Neuronal stem cell (in vitro differentiated cells): ENCODE results near the gene PTP4A2.

Source experiments
- DNase-seq: peaks from one replicate; pipeline ENCODE4 v3.0.0-alpha.2; 2013; ENCODE audit warnings: low spot score
- H2AFZ ChIP-seq: one replicate; pipeline ENCODE4 v1.6.1; 2013; ENCODE audit warnings: mild to moderate bottlenecking, low read length, inconsistent platforms
- H2AK5ac ChIP-seq: 2 replicates; pipeline ENCODE4 v1.6.1; 2013; ENCODE audit warnings: low read depth, mild to moderate bottlenecking, inconsistent platforms, low read length, moderate library complexity, mixed read lengths
- H2BK120ac ChIP-seq: 2 replicates; pipeline ENCODE4 v1.6.1; 2013; ENCODE audit warnings: low read depth, mild to moderate bottlenecking, inconsistent platforms, low read length, moderate library complexity, mixed read lengths
- H2BK12ac ChIP-seq: one replicate; pipeline ENCODE4 v1.6.1; 2013; ENCODE audit warnings: low read length, inconsistent platforms
- H2BK15ac ChIP-seq: 2 replicates; pipeline ENCODE4 v1.6.1; 2013; ENCODE audit warnings: mild to moderate bottlenecking, low read length, inconsistent platforms, mixed read lengths
- H2BK5ac ChIP-seq: one replicate; pipeline ENCODE4 v1.6.1; 2013; ENCODE audit warnings: inconsistent platforms, mild to moderate bottlenecking, low read length, moderate library complexity
- H3K14ac ChIP-seq: one replicate; pipeline ENCODE4 v1.6.1; 2013; ENCODE audit warnings: low read length, inconsistent platforms
- H3K18ac ChIP-seq: 2 replicates; pipeline ENCODE4 v1.6.1; 2013; ENCODE audit warnings: low read length, inconsistent platforms
- H3K23ac ChIP-seq: 2 replicates; pipeline ENCODE4 v1.6.1; 2013; ENCODE audit warnings: low read depth, mild to moderate bottlenecking, mixed read lengths, low read length, inconsistent platforms; ENCODE audit not compliant: poor library complexity
- H3K27ac ChIP-seq: replicated peaks from 3 replicates; pipeline ENCODE4 v1.5.1; 2013; ENCODE audit warnings: low read length, inconsistent platforms
- H3K27me3 ChIP-seq, 3 experiments: 2 replicates each; pipeline ENCODE4 v1.6.1; 2013; ENCODE audit warnings: low read length in 3 of 3, mild to moderate bottlenecking in 2 of 3, inconsistent platforms in 1 of 3, low read depth in 1 of 3, mixed read lengths in 1 of 3, moderate library complexity in 1 of 3; ENCODE audit not compliant: control insufficient read depth in 3 of 3, insufficient read depth in 3 of 3
- H3K36me3 ChIP-seq, 2 donors: replicated peaks in 1 of 2; 2 replicates each; pipeline ENCODE4 v1.6.1; 2013; ENCODE audit warnings: low read length in 2 of 2; ENCODE audit not compliant: control insufficient read depth in 2 of 2, insufficient read depth in 2 of 2
- H3K4ac ChIP-seq: 2 replicates; pipeline ENCODE4 v1.6.1; 2013; ENCODE audit warnings: inconsistent platforms, mild to moderate bottlenecking, low read length, moderate library complexity
- H3K4me1 ChIP-seq, 2 donors: 1 replicate in 1 of 2; 2 replicates in 1 of 2; pipeline ENCODE4 v1.6.1; 2013; ENCODE audit warnings: low read length in 2 of 2, low read depth in 1 of 2; ENCODE audit not compliant: control insufficient read depth in 2 of 2, insufficient read depth in 1 of 2
- H3K4me2 ChIP-seq: one replicate; pipeline ENCODE4 v1.6.1; 2013; ENCODE audit warnings: mild to moderate bottlenecking, low read length, inconsistent platforms; ENCODE audit not compliant: insufficient read depth, poor library complexity, severe bottlenecking
- H3K4me3 ChIP-seq, 2 donors: 2 replicates each; pipeline ENCODE4 v1.5.1; 2013; ENCODE audit warnings: low read length in 2 of 2, mild to moderate bottlenecking in 2 of 2, inconsistent platforms in 1 of 2, moderate library complexity in 1 of 2
- H3K79me1 ChIP-seq: one replicate; pipeline ENCODE4 v1.6.1; 2013; ENCODE audit warnings: low read depth, mild to moderate bottlenecking, inconsistent platforms, low read length, moderate library complexity
- H3K9ac ChIP-seq: one replicate; pipeline ENCODE4 v1.6.1; 2013; ENCODE audit warnings: mild to moderate bottlenecking, low read depth, low read length, inconsistent platforms; ENCODE audit not compliant: poor library complexity
- H3K9me3 ChIP-seq, 2 donors: replicated peaks in 1 of 2; 2 replicates each; pipeline versions ENCODE3 to v1.6.1; 2013; ENCODE audit warnings: low read length in 2 of 2, mild to moderate bottlenecking in 2 of 2, inconsistent platforms in 1 of 2, low read depth in 1 of 2, mixed read lengths in 1 of 2, moderate library complexity in 1 of 2; ENCODE audit not compliant: control insufficient read depth in 2 of 2, insufficient read depth in 1 of 2
- H4K8ac ChIP-seq: one replicate; pipeline ENCODE4 v1.6.1; 2013; ENCODE audit warnings: low read depth, mild to moderate bottlenecking, inconsistent platforms, low read length, moderate library complexity
- H4K91ac ChIP-seq: one replicate; pipeline ENCODE4 v1.6.1; 2013; ENCODE audit warnings: low read length, low read depth, mild to moderate bottlenecking, inconsistent platforms; ENCODE audit not compliant: poor library complexity
- WGBS, 2 donors: extraction: QIAGEN DNeasy Blood & Tissue Kit; methylation state at CpG; one replicate each; pipeline ENCODE4 v1.1.7; 2013; ENCODE audit warnings: missing lambda C conversion rate in 2 of 2, mixed read lengths in 1 of 2; ENCODE audit not compliant: insufficient read length in 2 of 2, insufficient replicate concordance in 1 of 2; ENCODE audit errors: extremely low coverage in 2 of 2; 5-methylcytosine and 5-hydroxymethylcytosine counted together

PTP4A2 gene

DNA sequence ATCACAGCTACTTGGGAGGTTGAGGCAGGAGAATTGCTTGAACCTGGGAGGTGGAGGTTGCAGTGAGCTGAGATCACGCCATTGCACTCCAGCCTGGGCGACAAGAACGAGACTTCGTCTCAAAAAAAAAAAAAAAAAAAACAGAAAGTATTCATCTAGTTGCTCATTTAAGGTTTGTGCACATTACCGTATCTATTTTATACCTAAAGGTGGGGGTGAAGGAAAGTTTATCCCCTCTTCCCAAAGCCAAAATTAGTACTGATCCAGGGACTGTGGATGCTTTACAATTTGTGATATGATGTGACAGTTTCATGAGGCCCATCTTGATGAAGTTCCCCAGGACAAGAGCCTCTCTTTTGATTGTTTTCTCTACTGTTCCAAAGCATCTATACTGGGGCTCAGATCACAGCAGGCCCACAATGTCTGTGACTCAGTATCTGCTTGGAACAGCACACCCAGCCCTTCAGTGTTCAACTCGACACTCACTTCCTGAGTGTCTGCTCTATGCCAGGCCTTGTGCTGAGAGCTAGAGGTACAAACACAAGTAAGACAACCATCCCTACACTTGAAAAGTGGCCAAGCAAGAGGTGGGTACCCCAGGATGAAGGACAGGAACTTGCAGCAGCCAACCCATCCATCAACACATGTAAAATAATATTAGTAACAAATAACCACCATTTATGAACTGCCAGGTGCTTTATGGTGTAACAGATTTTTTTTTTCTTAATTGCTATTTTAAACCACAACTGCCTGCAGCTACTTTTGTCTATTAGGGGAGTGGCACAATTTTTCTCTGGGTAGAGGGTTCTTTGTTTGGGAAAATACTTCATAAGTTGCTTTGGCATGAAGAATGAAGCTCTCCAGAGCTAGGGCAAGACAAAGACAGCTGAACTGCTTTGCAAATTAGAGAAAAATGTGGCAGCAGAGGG, 46.5 kb upstream of the PTP4A2 start:
- Histone ChIP-seq H3K4me1 (peaks cover 8 to 17% of the 10 kb centered on the region in 2 donors), H3K4me3 (no peak overlapping the region), H3K79me1 (no peaks in the 10 kb centered on the region), H3K4me2 (no peak overlapping the region), H2AK5ac (no peak overlapping the region), H3K23ac (no peak overlapping the region), H2BK120ac (no peak overlapping the region), H3K18ac (no peak overlapping the region), H4K8ac (no peak overlapping the region), H2BK12ac (no peak overlapping the region), H3K27ac (no peak overlapping the region), H3K27me3 (peaks cover 0 to 3% (median 0%) of the 10 kb centered on the region in 3 experiments), H2BK5ac (no peak overlapping the region), H3K9me3 (no peaks in the 10 kb centered on the region), H3K9ac (no peak overlapping the region), H4K91ac (no peak overlapping the region), H3K36me3 (no peaks in the 10 kb centered on the region), H3K14ac (no peak overlapping the region), H2AFZ (peak overlapping the region; percentile 62), H3K4ac (no peak overlapping the region), H2BK15ac (no peak overlapping the region)
- no CpG with 5 or more reads among the region's 6 CpGs for WGBS, 2 donors
- no peak for DNase-seq

DNA sequence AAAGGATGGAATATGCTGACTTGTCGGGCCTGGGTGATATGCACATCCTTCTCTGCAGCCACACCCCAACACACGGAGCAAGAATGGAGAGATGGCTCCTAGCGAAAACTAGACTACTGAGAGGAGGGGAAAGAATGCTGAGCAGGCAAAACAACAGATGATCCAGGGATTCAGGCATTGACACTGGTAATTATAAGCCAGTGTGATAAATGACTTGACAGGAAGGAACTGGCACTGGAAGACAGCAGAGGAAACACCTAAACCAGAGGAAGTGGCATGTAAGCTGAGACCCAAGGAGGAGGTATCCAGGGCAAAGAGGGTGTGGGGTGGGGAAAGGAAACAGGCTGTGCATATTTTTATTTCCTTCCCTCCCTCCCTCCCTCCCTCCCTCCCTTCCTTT, 43.8 kb upstream of the PTP4A2 start:
- no CpG with 5 or more reads among the region's 3 CpGs for WGBS, 2 donors
- no peak overlapping the region for H2AFZ ChIP-seq

DNA sequence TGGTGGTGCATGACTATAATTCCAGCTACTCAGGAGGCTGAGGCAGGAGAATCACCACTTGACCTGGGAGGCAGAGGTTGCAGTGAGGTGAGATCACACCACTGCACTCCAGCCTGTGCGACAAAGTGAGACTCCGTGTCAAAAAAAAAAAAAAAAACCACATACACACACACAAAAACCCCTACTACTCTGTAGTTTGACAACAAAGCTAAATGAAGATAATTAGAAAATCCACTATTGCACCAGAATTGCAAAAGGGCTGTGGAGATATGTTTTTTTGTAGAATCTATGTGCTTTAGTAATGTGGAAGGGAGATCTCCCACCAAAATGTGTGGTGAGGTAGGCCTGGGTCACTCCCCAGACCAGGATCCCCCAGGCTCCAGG, 43.3 kb upstream of the PTP4A2 start:
- Histone ChIP-seq H3K4me2 (no peak overlapping the region), H3K27ac (no peak overlapping the region), H2BK5ac (no peak overlapping the region), H3K4ac (no peak overlapping the region), H4K91ac (no peak overlapping the region), H3K23ac (no peak overlapping the region), H3K18ac (no peak overlapping the region), H2BK15ac (no peak overlapping the region), H3K14ac (no peak overlapping the region), H2BK12ac (no peak overlapping the region), H3K9me3 (no peaks in the 10 kb centered on the region), H3K9ac (no peak overlapping the region), H3K79me1 (no peaks in the 10 kb centered on the region), H2AK5ac (no peak overlapping the region), H2BK120ac (no peak overlapping the region), H3K27me3 (no peaks in the 10 kb centered on the region), H3K36me3 (no peaks in the 10 kb centered on the region), H3K4me1 (peaks cover 3 to 8% of the 10 kb centered on the region in 2 donors), H4K8ac (no peak overlapping the region), H2AFZ (no peak overlapping the region), H3K4me3 (no peak overlapping the region)
- no CpG with 5 or more reads among the region's 2 CpGs for WGBS, 2 donors
- DNase-seq: no peak

More for the DNA sequence above, 43.8 kb upstream of the PTP4A2 start:
- Histone ChIP-seq H4K91ac (no peak overlapping the region), H3K23ac (no peak overlapping the region), H3K4me1 (peaks cover 6 to 10% of the 10 kb centered on the region in 2 donors), H3K4ac (no peak overlapping the region), H3K14ac (no peak overlapping the region), H2BK5ac (no peak overlapping the region), H2BK120ac (no peak overlapping the region), H3K27ac (no peak overlapping the region), H3K18ac (no peak overlapping the region), H3K4me2 (no peak overlapping the region), H3K79me1 (no peaks in the 10 kb centered on the region), H3K36me3 (no peaks in the 10 kb centered on the region), H3K9me3 (no peaks in the 10 kb centered on the region), H2AK5ac (no peak overlapping the region), H3K4me3 (no peak overlapping the region), H2BK15ac (no peak overlapping the region), H4K8ac (no peak overlapping the region), H3K27me3 (peaks cover 0 to 3% (median 0%) of the 10 kb centered on the region in 3 experiments), H3K9ac (no peak overlapping the region), H2BK12ac (no peak overlapping the region)
- DNase-seq: no peak

DNA sequence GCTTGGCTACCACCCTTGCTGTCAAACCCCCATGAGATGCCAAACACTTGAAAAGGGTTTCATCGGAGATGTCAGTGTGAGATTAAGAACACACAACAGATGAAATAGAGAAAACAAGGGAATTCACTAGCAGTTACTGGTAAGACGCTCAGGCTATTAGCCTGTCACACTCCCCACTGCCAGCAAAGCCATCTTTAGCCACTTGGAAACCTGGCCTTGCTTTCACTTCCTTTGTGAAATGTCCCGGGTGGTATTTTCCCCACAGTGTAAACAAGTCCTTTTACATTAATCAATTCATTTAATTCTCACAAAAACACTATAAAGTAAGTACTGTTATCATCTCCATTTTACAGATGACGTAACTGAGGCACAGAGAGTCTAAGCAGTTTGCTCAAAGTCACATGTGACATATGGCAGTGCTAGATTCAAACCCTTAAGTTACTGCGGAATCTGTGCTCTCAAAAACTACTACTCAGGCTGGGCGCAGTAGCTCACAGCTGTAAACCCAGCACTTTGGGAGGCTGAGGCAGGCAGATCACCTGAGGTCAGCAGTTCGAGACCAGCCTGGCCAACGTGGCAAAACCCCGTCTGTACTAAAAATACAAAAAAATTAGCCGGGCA, 42.8 kb upstream of the PTP4A2 start:
- Histone ChIP-seq H3K9me3 (no peaks in the 10 kb centered on the region), H3K23ac (no peak overlapping the region), H3K4me3 (no peak overlapping the region), H3K27me3 (no peaks in the 10 kb centered on the region), H2BK15ac (no peak overlapping the region), H2AK5ac (no peak overlapping the region), H3K36me3 (no peaks in the 10 kb centered on the region), H3K4me1 (peaks cover 3 to 8% of the 10 kb centered on the region in 2 donors), H3K9ac (no peak overlapping the region), H4K91ac (no peak overlapping the region), H3K27ac (no peak overlapping the region), H2BK120ac (no peak overlapping the region), H3K4me2 (no peak overlapping the region), H2BK5ac (no peak overlapping the region), H3K18ac (no peak overlapping the region), H2BK12ac (no peak overlapping the region), H4K8ac (no peak overlapping the region), H3K79me1 (no peaks in the 10 kb centered on the region), H3K4ac (no peak overlapping the region), H3K14ac (no peak overlapping the region), H2AFZ (no peak overlapping the region)
- DNase-seq: no peak
- WGBS, 2 donors: no CpG with 5 or more reads among the region's 10 CpGs
